K562 (cell line): ENCODE measurements around the gene UBE2S. TPM values are rescaled to one million over a fixed set of nuclear protein-coding genes. Genes with fewer than 3 reads are reported as not detected.

Experiments used
- CREB5 ChIP-seq: fragments of 250-450 bp; sonication (Bioruptor Pico); IDR thresholded peaks from 2 replicates; pipeline ENCODE4 v1.5.0; 2020; ENCODE audit warnings: mild to moderate bottlenecking
- GTF2E2 ChIP-seq: fragments of 200-800 bp; sonication (Bioruptor generic); IDR thresholded peaks from 2 replicates; pipeline ENCODE4 v1.6.1; 2016; ENCODE audit warnings: missing genetic modification characterization, missing compliant biosample characterization
- NELFE ChIP-seq: IDR thresholded peaks from 2 replicates; pipeline ENCODE4 v1.6.1; 2011; ENCODE audit warnings: mild to moderate bottlenecking; ENCODE audit not compliant: insufficient read depth, insufficient read length
- SAFB ChIP-seq: fragments of 200-400 bp; formaldehyde crosslinking; IDR thresholded peaks from 2 replicates; pipeline ENCODE4 v1.6.1; 2017; ENCODE audit warnings: low read depth, low read length, borderline replicate concordance
- TEAD4 ChIP-seq, 2 experiments: sonication (generic) in 1 of 2; formaldehyde crosslinking in 1 of 2; IDR thresholded peaks; 2 replicates each; pipeline versions ENCODE4 v1.6.1 to v1.8.0; 2012 to 2022; ENCODE audit warnings: borderline replicate concordance in 1 of 2, inconsistent platforms in 1 of 2, low read length in 1 of 2, mild to moderate bottlenecking in 1 of 2, missing genetic modification reagents in 1 of 2
- THRAP3 ChIP-seq: fragments of 450-650 bp; IDR thresholded peaks from 2 replicates; pipeline ENCODE4 v1.6.1; 2016; ENCODE audit warnings: mild to moderate bottlenecking, inconsistent platforms, borderline replicate concordance
- ZBTB40 ChIP-seq, 2 experiments: fragments of 450-650 bp in 1 of 2; sonication (generic) in 1 of 2; formaldehyde crosslinking in 1 of 2; IDR thresholded peaks; 2 replicates each; pipeline versions ENCODE4 v1.7.1 to v1.9.0; 2016 to 2022; ENCODE audit warnings: inconsistent platforms in 1 of 2, mild to moderate bottlenecking in 1 of 2, missing genetic modification reagents in 1 of 2
- ZNF232 ChIP-seq: sonication (generic); formaldehyde crosslinking; IDR thresholded peaks from 2 replicates; pipeline ENCODE4 v1.8.0; 2022; ENCODE audit warnings: mild to moderate bottlenecking, missing genetic modification reagents
- ZNF586 ChIP-seq: fragments of 450-650 bp; formaldehyde crosslinking; conservative IDR thresholded peaks from 2 replicates; pipeline ENCODE4 v1.4.0; 2020; ENCODE audit warnings: mild to moderate bottlenecking, moderate library complexity
- ZNF740 ChIP-seq, 3 experiments: fragments of 200-800 bp in 1 of 3; sonication (Bioruptor generic) in 1 of 3; sonication (generic) in 1 of 3; formaldehyde crosslinking in 1 of 3; IDR thresholded peaks; 2 replicates each; pipeline versions ENCODE4 v1.6.1 to v1.8.0; 2016 to 2022; ENCODE audit warnings: mild to moderate bottlenecking in 2 of 3, missing compliant biosample characterization in 2 of 3, missing genetic modification characterization in 2 of 3, missing genetic modification reagents in 1 of 3
- polyA plus RNA-seq, 8 experiments: library from polyadenylated mRNA; depleted of rRNA in 4 of 8; stranded (reverse) in 5 of 8; unstranded in 3 of 8; fragments of >200 nt; fragmentation: Nextera tagmentation in 2 of 8; fragmentation: Illumina TruSeq in 1 of 8; extraction: Ambion mirVana in 2 of 8; extraction: Trizol in 1 of 8; gene quantifications; 2 replicates each; pipeline versions ENCODE4 v1.2.1 to v1.2.3, GENCODE V29; 2011 to 2014; ENCODE audit warnings: inconsistent platforms in 1 of 8, missing spikeins in 1 of 8
- total RNA-seq, 7 experiments: library from RNA; depleted of rRNA in 6 of 7; stranded (reverse); fragments of >200 nt in 6 of 7; fragmentation: Illumina TruSeq in 2 of 7; extraction: Trizol in 2 of 7; gene quantifications; 2 replicates each; pipeline versions ENCODE4 v1.2.1 to v1.2.3, GENCODE V29; 2011 to 2021; ENCODE audit warnings: low replicate concordance in 1 of 7

The UBE2S gene
- total and polyA plus RNA-seq, 9 of the 15 experiments (the other 6 are each of a cell fraction or from before 2014, with no cell fraction given), result 1.5 to 1,305 (median 157) TPM

GRCh38 chr19:55407800-55408532 lies 378 bp upstream of the UBE2S start (continued):
- peak; percentile 68 for TF ChIP-seq TEAD4 (IDR thresholded peaks at IDR 0.05; ENCODE audit: low read length)
- TF ChIP-seq TEAD4 (CRISPR knock-in tag; IDR thresholded peaks at IDR 0.05; ENCODE audit: borderline replicate concordance), result no peak
- no peak for TF ChIP-seq NELFE
- TF ChIP-seq ZNF740 (CRISPR knock-in tag; IDR thresholded peaks at IDR 0.05), result no peak
- no peak for TF ChIP-seq ZNF740 (tag; IDR thresholded peaks at IDR 0.05)
- no peak for TF ChIP-seq ZNF232
- TF ChIP-seq SAFB, result no peak
- no peak for TF ChIP-seq CREB5
- peak; percentile 99 for TF ChIP-seq GTF2E2
- no peak; the same call in 1 of the 2 replicates for TF ChIP-seq ZBTB40 (IDR thresholded peaks at IDR 0.05)
- no peak for TF ChIP-seq ZBTB40 (CRISPR knock-in tag; IDR thresholded peaks at IDR 0.05)
- TF ChIP-seq THRAP3, result no peak
- no peak for TF ChIP-seq ZNF586 (CRISPR knock-in tag)
